Measurements from ENCODE around the gene CFHR1.
"Not testable (repeated sequence)": the region's sequence is repeated elsewhere in the genome, so short reads cannot be mapped to it uniquely, and the experiment has no call there.

CFHR1 gene

DNA sequence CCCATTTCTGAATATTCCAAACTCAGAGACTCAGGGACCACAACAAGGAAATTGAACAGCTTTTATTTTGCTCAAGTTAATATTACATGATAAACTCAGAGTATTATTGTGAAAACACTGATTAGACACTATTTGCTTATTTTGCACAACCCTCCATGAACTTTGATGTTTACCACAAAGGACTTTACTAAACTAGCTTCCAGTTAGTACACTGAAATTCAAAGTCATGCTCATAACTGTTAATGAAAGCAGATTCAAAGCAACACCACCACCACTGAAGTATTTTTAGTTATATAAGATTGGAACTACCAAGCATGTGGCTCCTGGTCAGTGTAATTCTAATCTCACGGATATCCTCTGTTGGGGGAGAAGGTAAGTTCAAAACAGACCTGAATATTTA is at the start of gene CFHR1:
Gene CFHR1 (plus strand): TSS at position 201 of the 400 bp plus-strand sequence. CDS start 114 bp downstream, at position 315.
- DNase-seq = not testable (repeated sequence)

DNA sequence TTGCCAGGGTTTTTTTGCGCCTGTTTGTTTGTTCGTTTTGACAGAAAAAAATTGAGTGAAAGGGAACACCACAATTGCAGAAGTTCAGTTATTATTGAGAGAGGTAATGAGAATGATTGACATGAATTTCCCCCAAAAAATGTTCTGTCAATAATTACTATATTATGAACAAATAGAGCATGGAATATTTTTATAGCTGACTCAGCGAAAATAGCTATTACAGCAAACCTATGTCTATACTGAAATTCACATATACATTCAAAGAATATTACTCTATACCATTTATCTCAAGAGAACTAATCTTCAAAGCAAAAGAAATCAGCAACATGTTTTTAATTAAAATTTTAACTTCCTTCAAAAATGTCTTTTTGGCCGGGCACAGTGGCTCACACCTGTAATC is 49.7 kb upstream of the CFHR1 start:
- DNase-seq = not testable (repeated sequence)

DNA sequence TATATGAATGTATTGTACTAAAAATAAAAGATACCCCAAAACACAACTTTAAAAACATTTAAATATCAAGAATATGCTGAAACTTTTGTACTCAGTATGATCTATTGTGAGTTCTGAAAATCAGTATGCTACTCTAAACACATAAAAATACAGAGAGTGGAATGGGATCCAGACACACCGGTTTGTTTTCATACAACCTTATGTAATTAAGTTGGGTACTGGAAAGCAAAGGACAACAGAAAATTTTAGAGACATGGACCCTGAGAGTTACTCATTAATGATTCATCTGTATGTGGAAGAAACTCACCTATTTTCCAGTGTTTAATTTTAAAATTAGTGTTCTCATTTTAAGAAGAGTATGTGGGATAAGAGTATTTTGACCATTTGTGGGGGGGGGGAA is 45.8 kb upstream of the CFHR1 start:
- DNase-seq = no peak

DNA sequence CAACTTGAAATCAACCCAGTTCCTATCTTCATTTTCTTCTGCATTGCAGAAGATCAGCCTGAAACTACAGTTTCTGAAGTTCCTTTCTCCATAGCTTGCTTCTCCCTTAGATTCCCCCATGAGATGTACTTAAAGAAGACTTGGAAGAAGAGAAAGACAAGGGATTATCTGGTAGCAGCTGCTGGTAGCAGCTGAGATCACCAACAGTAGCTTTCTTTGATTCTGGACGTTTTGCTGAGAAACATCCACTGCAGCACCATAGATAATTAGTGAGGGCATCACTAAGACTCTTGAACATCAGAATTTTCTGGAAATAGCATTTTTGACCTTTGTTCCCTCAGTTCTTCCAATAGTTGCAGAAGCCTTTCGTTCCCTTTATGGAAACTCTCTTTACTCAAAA is 45.4 kb upstream of the CFHR1 start:
- no peak for DNase-seq

DNA sequence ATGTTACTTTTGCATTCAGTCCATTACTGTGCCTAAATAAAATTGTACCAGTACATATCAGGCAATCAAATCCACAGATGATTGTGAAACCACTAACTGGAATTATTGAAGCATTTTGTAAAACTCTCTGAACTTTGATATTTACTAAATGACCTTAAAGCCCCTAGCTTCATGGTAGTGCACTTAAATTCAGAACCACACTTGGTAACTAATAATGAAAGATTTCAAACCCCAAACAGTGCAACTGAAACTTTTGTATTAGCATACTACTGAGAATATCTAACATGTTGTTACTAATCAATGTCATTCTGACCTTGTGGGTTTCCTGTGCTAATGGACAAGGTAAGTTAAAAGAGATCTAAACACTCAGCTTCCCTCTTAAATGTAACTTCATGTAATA is 44.9 kb upstream of the CFHR1 start, which contains the start of gene CFHR3:
Gene CFHR3 (plus strand): TSS at position 238 of the 400 bp plus-strand sequence. CDS start 47 bp downstream, at position 285.
- no peak for DNase-seq

DNA sequence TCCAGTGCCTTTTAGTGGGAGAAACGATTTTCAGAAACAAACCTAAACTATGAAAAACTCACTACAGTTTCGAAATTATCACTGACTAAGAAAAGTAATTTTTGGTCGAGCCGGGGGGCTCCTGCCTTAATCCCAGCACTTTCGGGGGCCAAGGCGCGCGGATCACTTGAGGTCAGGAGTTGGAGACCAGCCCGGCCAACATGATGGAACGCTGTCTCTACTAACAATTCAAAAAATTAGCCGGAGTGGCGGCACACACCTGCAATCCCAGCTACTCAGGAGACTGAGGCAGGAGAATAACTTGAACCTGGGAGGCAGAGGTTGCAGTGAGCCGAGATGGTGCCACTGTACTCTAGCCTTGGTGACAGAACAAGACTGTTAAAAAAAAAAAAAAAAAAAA is 41.9 kb upstream of the CFHR1 start:
- DNase-seq = no peak

DNA sequence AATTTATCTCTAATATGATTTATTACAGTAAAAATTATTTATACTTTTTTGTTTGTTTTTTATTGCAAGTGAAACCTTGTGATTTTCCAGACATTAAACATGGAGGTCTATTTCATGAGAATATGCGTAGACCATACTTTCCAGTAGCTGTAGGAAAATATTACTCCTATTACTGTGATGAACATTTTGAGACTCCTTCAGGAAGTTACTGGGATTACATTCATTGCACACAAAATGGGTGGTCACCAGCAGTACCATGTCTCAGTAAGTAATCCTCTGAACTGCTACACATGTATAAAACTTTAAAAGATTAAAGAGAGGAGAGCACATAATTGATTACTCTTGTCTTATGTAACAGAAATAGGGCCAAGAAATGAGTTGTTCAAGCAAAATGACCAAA is 40.4 kb upstream of the CFHR1 start:
- no peak for DNase-seq

DNA sequence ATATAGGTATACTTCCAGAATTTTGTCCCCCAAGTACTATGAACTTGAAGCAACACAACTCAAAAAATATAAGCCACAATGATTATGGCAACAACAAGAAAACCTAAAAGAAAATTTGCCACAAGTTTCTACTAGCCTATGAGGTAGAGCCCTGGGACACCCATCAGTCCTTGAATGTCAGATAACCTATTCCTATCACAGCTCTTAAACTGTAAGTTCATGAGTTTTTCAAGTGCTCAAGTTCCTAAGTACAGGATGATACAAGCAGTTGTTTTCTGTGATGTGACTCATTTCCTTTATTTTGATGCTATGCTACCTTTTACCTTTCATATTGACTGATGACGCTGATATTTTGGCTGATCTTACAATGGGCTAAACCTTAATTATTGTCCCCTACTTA is 28.3 kb upstream of the CFHR1 start:
- DNase-seq = not testable (repeated sequence)

DNA sequence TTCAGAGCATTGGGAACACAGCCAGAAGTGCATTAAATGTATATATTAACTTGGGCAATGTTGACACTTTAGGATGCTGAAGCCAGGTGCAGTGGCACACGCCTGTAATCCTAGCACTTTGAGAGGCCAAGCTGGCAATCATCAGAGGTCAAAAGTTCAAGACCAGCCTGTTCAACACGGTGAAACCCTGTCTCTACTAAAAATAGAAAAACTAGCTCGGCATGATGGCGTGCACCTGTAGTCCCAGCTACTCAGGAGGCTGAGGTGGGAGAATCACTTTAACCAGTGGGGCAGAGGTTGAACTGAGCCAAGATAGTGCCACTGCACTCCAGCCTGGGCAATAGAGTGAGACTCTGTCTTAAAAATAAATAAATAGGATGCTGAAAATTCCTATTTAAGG is 25.4 kb upstream of the CFHR1 start:
- peak; percentile 50 for DNase-seq

DNA sequence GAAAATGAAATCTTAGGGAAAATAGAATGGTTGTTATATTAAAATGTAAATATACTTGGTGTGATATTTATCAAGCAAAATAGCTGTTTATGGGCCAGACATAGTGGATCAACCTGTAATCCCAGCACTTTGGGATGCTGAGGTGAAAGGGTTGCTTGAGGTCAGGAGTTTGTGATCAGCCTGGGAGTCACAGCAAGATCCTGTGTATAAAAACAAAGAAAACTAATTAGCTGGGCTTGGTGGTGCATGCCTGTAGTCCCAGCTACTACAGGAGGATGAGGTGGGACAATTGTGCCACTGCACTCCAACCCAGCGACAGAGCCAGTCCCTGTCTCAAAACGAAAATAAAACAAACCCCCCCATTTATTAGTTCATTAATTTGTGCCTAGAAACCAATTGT is 21.6 kb upstream of the CFHR1 start:
- no peak for DNase-seq

DNA sequence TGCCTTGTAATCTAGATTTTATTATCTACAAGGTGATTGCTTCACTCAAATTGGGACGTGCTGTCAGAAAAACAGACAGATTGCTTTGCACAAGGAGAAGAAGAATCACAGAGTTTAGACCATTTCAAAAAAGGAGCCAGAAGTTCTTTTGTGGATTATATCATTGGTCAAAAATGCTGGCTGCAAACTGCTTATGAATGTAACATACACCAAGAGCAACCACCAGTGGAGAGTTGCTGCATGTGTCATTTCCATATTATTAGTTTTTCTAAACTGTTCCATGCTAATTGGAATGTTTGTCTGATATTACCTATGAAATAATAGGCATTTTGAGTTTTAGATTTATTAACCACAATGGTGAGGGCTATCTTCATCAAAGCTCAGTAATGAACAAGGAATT is 17.6 kb upstream of the CFHR1 start:
- not testable (repeated sequence) for DNase-seq

DNA sequence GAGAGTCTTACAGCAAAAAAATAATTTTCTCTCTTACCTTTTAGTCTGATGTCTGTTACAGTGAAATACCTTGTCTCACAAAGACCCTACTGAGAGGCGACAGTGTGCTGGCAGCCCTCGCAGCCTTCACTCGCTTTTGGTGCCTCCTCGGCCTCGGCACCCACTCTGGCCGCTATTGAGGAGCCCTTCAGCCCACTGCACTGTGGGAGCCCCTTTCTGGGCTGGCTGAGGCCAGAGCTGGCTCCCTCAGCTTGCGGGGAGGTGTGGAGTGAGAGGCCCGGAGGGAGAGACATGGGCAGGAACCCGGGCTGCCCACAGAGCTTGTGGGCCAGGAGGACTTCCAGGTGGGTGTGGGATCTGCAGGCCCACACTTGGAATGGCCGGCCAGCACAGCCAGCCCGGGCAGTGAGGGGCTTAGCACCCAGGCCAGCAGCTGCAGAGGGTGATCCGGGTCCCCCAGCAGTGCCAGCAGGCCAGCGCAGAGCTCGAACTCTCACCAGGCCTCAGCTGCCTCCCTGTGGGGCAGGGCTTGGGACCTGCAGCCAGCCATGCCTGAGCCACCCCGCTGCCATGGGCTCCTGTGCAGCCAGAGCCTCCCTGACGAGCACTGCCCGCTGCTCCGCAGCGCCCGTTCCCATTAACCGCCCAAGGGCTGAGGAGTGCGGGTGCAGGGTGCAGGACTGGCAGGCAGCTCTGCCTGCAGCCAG is 10.8 kb upstream of the CFHR1 start:
- no peak for DNase-seq

DNA sequence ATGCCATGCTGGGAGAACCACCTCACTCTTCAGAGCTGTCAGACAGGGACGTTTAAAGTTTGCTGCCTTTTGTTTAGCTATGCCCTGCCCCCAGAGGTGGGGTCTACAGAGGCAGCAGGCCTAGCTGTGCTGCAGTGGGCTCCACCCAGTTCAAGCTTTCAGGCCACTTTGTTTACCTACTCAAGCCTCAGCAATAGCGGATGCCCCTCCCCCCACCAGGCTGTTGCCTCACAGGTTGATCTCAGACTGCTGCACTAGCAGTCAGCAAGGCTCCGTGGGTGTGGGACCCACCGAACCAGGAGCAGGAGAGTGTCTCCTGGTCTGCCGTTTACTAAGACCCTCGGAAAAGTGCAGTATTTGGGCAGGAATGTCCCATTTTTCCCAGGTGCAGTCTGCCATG is 2.1 kb upstream of the CFHR1 start:
- DNase-seq = peak; percentile 12

DNA sequence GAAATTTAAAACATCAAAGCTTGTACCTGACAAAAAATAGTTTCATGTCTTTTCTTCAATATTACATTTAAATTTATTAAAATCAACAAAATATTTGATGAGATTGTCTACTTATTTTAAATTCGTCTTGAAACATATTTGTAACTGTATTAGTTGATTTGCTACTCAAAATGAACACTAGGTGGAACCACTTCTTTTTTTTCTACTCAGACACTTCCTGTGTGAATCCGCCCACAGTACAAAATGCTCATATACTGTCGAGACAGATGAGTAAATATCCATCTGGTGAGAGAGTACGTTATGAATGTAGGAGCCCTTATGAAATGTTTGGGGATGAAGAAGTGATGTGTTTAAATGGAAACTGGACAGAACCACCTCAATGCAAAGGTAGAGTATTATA is 8.3 kb downstream of the CFHR1 start:
- peak; percentile 40 for DNase-seq

DNA sequence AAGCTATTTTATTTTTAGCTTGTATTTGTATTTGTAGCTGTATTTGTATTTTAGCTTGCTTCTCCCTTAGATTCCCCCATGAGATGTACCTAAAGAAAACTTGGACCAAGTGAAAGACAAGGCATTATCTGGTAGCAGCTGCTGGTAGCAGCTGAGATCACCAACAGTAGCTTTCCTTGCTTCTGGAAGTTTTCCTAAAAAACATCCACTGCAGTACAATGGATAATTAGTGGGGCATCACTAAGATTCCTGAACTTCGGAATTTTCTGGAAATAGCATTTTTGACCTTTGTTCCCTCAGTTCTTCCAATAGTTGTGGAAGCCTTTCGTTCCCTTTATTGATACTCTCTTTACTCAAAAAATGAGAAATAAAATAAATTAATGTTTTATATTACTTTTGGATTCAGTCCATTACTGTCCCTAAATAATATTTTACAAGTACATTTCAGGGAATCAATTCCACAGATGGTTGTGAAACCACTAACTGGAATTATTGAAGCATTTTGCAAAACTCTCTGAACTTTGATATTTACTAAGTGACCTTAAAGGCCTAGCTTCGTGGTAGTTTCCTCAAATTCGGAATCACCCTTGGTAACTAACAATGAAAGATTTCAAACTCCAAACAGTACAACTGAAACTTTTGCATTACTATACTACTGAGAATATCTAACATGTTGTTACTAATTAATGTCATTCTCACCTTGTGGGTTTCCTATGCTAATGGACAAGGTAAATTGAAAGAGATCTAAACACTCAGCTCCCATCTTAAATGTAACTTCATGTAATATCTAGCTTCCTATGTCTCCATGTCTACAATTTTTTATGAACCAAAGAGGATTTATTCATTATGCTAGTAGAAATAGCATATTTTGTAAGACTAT is 30.3 kb downstream of the CFHR1 start:
- not testable (repeated sequence) for DNase-seq

DNA sequence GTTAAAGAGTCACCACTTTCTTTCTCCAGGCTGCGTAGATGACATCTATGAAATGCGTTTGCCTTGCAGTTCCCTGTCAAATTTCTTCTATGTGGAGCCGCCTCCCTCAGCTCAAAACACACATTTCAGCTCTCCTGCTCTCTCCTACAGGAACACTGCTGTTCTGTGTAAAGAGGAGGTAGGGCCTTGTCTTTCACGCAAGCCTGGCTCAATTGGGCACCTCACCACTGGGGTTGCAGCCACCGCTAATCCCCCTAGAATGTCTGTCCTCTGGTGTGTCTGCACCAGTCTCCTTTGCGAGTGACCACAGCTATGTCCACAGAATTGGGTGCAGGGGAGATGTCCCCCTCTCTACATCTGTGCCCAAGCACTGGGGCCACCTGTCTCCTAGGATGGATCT is 36.5 kb downstream of the CFHR1 start:
- DNase-seq = no peak

DNA sequence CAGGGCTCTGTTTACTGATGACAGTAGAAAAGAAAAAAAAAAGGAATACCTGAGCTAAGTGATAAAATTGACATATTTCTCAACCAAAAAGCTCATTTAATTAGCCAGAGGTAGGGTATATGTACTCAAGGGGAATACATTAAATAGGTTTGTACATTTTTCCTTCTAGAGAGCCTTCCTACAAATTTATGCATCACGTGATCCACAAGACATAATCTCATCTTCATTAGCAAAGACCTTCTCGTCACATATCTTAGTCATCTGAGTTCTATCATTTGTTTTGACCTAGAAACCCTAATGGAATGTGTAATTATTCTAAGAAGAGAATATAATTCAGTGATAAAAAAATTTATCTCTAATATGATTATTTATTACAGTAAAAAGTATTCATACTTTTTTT is 37.7 kb downstream of the CFHR1 start:
- DNase-seq = no peak

DNA sequence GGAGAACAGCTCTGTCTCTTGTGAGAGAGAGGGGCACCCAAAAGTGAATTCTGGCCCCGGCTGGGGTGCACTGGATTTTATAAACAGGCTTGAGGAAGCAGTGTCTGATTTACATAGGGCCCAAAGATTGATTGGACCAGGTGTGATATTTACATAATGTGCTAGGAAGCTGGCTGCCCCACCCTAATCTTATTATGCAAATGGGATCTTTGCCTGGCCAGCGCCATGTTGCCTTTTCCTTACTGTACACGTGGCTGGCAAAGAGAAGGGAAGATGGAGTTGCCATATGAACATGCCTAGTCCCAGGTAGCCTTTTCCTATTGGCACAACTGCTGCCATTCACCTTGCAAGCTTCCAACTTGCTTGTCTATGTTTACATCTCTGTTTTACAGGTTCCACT is 39.3 kb downstream of the CFHR1 start:
- no peak for DNase-seq

DNA sequence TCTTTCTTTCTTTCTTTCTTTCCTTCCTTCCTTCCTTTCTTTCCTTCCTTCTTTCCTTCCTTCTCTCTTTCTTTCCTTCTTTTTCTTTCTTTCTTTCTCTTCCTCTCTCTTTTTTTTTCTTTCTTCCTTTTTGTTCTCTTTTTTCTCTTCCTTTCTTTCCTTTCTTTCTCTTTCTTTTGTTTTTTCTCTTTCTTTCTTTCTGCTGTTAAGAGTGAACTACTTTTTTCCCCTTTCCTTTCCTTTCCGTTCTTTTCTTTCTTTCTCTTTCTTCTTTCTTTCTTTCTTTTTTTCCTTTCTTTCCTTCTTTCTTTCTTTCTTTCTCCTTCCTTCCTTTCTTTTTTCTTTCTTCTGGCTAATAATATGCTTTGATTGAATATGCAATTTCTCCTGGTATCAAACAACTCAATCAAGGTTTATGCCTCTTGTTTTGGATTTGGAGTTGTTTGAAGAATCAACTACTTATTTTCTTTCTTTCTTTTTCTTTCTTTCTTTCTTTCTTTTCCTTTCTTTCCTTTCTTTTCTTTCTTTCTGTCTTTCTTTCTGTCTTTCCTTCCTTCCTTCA is 40.9 kb downstream of the CFHR1 start:
- DNase-seq = no peak

DNA sequence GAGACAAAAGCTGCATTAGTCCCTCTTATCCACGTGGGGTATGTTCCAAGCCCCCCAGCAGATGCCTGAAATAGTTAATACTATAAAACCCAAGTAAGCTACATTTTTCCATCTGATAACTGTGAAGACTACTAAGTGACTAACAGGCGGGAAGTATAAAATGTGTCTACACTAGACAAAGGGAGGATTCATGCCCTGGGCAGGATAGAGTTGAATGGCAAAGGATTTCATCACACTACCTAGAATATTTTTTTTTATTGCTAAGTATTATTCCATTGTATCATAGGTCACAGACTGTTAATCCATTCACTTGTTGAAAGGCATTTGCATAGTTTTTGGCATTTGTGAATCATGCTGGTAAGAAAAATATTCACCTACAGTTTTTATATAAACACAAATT is 41.9 kb downstream of the CFHR1 start:
- DNase-seq = no peak

DNA sequence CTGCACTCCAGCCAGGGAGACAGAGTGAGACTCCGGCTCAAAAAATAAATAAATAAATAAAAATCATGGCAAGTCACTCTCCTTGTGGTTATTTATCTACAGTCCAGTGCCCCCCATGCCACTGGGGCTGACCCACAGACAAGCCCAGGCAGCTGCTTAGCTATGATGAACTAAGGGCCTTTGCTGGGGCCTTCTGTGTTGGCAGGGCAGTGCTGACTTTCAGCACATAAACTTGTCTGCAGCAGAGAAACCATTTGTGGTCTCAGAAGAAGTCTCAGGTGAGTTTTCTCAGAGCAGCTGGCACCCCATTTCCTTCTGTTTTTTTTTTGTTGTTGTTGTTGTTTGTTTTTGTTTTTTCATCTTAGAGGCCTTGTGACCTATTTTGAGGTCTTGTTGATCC is 47.4 kb downstream of the CFHR1 start:
- no peak for DNase-seq

DNA sequence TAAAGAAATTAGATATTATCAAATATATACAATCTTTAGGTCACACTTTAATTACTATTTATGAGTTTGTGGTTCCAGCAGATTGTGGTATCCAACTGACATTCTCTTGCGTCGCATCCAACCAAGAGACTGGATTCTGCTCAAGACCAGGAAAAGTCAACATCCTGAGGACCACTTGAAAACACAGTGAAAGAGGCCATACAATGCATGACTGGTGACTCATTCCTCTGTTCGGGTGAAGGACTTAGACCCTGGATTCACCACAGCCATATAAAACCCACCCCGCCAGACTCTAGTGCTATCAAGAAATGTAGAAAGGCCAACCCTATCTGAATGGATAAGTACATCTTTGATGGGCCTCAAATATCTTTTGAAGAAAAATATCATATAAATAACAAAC is 53.9 kb downstream of the CFHR1 start:
- peak; percentile 74 for DNase-seq

DNA sequence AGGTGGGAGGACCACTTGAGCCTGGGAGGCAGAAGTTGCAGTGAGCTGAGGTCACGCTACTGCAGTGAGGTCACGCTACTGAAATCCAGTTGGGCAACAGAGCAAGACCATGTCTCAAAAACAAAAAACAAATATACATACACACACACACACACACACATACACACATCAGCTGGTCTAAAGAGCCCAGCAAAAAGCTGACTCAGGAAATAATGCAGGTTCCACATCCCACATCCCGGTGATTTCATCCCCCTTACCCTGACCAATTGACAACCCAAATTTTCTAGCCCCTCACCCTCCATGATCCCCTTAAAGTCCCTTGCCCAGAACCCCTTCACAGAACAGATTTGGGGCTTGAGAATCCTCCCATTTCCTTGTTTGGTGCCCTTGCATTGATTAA is 56.4 kb downstream of the CFHR1 start:
- DNase-seq = no peak

DNA sequence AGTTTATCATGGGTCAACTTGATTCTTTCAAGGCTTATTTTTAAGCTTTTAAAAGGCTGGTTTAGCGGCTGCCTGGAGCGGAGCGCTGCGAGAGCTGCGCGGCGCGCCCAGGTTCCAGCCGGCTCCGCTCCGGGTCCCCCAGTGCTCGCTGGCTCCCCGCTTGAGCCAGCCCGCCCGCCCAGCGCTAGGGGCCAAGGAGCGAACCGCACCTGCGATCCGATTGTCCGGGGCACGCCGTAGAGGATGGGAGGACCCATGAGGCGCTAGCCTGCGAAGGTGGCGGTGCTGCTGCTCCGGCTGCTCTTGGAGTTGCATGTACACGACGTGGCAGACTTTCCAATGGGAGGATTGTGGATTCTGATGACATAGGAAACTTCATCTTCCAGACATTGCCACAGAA is 58.4 kb downstream of the CFHR1 start:
- DNase-seq = no peak
